ENCODE results near the gene KCNK5. TPM values are rescaled to one million over a fixed set of nuclear protein-coding genes. Genes with fewer than 3 reads are reported as not detected.

The KCNK5 gene
- total and polyA plus RNA-seq, 2 of the 8 experiments (the other 6 are each of a cell fraction or from before 2014, with no cell fraction given) = 20.9 to 44.3 TPM

DNA sequence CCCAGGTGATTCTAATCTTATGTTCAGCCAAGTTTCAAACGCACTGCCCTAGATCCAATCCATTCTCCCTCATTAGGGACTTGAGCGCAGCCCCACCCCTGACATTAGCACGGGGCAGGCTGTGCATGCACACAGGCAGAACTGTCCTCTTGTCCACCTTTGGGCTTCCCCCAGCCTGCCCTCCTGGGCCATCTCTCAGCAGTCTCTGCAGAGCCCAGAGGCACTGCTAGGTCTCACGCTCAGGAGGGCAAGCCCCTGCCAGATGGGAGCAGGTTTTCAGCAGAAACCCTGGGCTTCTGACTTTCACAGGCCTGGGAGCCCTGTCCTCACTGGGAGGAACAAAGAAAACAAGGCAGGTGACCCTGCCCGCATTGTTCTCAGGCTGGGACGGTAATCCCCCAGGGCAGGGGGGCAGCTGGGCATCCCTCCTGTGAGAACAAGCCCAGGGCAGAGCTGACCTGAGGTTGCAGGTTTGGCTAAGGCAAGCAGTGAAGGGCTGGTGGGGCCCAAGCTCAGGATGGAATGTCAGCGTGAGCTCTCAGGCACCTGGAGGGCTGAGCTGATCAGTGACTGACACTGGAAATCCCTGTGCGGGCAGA, 24.5 kb downstream of the KCNK5 start:
- Histone ChIP-seq H2BK12ac (ENCODE audit: low read depth, low read length) (peak overlapping the region; percentile 88), H4K91ac (replicated peaks; ENCODE audit: insufficient read length, low read length) (peak overlapping the region; percentile 53), H3K9me3 (ENCODE audit: insufficient read depth in 2 of 2, low read depth in 1 of 2, low read length in 1 of 2) (no peaks in the 10 kb centered on the region), H3K23ac (ENCODE audit: insufficient read length) (no peak overlapping the region), H4K8ac (ENCODE audit: extremely low read depth, insufficient read depth, low read length) (no peak overlapping the region), H3K36me3 (ENCODE audit: control insufficient read depth in 2 of 4, insufficient read depth in 4 of 4, low read length in 3 of 4) (0 out of 8 replicates have a peak, but pooled peaks cover 0 to 3% (median 0%) of the 10 kb centered on the region in 4 experiments), H3K9ac (replicated peaks in 1 of 4; ENCODE audit: extremely low read depth in 1 of 4, low read depth in 3 of 4, low read length in 3 of 4) (peak overlapping the region in 3 of 4 experiments; percentile 1 to 36 (median 3); a peak in 2 of 7 replicates), H3K18ac (ENCODE audit: extremely low read depth, low read length) (peak overlapping the region; percentile 72), H3K4me1 (replicated peaks in 1 of 4; ENCODE audit: control insufficient read depth in 3 of 4, insufficient read depth in 4 of 4, low read length in 3 of 4) (peaks cover 40 to 69% (median 50%) of the 10 kb centered on the region in 4 experiments), H3K79me1 (ENCODE audit: low read depth, low read length) (peaks cover 36% of the 10 kb centered on the region), H3K79me2 (ENCODE audit: control insufficient read depth in 1 of 2, insufficient read depth in 2 of 2, low read length in 2 of 2) (peaks cover 4 to 93% of the 10 kb centered on the region in 2 experiments; a peak in 3 of 4 replicates), H2BK20ac (ENCODE audit: low read length) (0 out of 2 replicates have a peak overlapping the region, but pooled peaks have one; percentile 74), H2BK120ac (replicated peaks; ENCODE audit: low read depth, low read length) (peak overlapping the region; percentile 3), H2BK5ac (ENCODE audit: low read depth, low read length) (peak overlapping the region; percentile 92), H2AK5ac (ENCODE audit: low read depth, low read length) (no peak overlapping the region; the same call in 1 of the 2 replicates), H3K4me2 (ENCODE audit: insufficient read depth in 1 of 2, low read depth in 2 of 2, low read length in 2 of 2) (peak overlapping the region; percentile 4 to 55; a peak in 3 of 4 replicates), H4K5ac (ENCODE audit: insufficient read length, low read depth, low read length) (peak overlapping the region; percentile 40), H3K23me2 (ENCODE audit: low read depth, low read length) (no peaks in the 10 kb centered on the region), H4K20me1 (replicated peaks in 1 of 2; ENCODE audit: control insufficient read depth in 1 of 2, insufficient read depth in 2 of 2, low read length in 2 of 2) (peaks cover 19 to 55% of the 10 kb centered on the region in 2 experiments), H3K56ac (replicated peaks; ENCODE audit: insufficient read length, low read depth, low read length) (no peak overlapping the region), H2BK15ac (ENCODE audit: low read length) (peak overlapping the region; percentile 62; the same call in 1 of the 2 replicates), H3K4ac (replicated peaks; ENCODE audit: insufficient read length, low read depth, low read length) (peak overlapping the region; percentile 38), H3K4me3 (ENCODE audit: extremely low read depth in 1 of 4, insufficient read depth in 2 of 4, low read depth in 3 of 4, low read length in 4 of 4) (peak overlapping the region in 1 of 4 experiments; percentile 3; a peak in 1 of 8 replicates), H3K14ac (ENCODE audit: insufficient read length) (no peak overlapping the region), H3K27ac (ENCODE audit: low read depth, low read length) (peak overlapping the region; percentile 77), H2AFZ (ENCODE audit: low read length) (no peak overlapping the region), H3K27me3 (replicated peaks in 1 of 4; ENCODE audit: control insufficient read depth in 3 of 4, extremely low read depth in 1 of 4, insufficient read depth in 3 of 4, low read length in 3 of 4) (no peaks in the 10 kb centered on the region)
- FAIRE-seq (no peak), DNase-seq (ENCODE audit: low read depth in 1 of 2, low spot score in 2 of 2) (peak in 1 of 2 experiments; percentile 71)
- ChIA-PET POLR2A (ENCODE audit: partially characterized antibody) (interaction anchor here (1.3 to 1.9 kb wide), 5 partner anchors 10 to 97 kb away, joined by 4 to 9 read pairs (median 5); partner anchors contain the start of gene KCNK5), CTCF (ENCODE audit: partially characterized antibody) (interaction anchor here (0.5 to 72.8 kb wide), 7 partner anchors 4 to 91 kb away, joined by 3 to 1738 read pairs (median 5); partner anchors contain the start of genes KCNK17 and KCNK5)
- WGBS, 2 experiments (ENCODE audit: extremely low coverage in 1 of 2, insufficient coverage in 1 of 2, insufficient read length in 1 of 2, insufficient replicate concordance in 2 of 2, low coverage in 1 of 2, low lambda C conversion rate in 2 of 2, missing lambda C conversion rate in 1 of 2) = 46% methylated on average over 8 of the region's 8 CpGs; no CpG with 5 or more reads in 1 of the 2 experiments
- TF ChIP-seq TCF12 (IDR thresholded peaks at IDR 0.05; ENCODE audit: low read depth, low read length) (peak; percentile 80; the same call in 1 of the 2 replicates), POU5F1 (IDR thresholded peaks at IDR 0.05; ENCODE audit: low read depth, low read length) (no peak), KDM1A (IDR thresholded peaks at IDR 0.05; ENCODE audit: borderline replicate concordance, low read length) (0 out of 2 replicates have a peak, but pooled peaks have one; percentile 18), CEBPB (IDR thresholded peaks at IDR 0.05; ENCODE audit: low read depth, low read length) (no peak), YY1 (IDR thresholded peaks at IDR 0.05; ENCODE audit: low read depth, low read length) (peak; percentile 41; the same call in 1 of the 2 replicates), POLR2AphosphoS5 (IDR thresholded peaks at IDR 0.05; ENCODE audit: low read depth, low read length) (0 out of 2 replicates have a peak, but pooled peaks have one; percentile 48), EP300 (IDR thresholded peaks at IDR 0.05; ENCODE audit: borderline replicate concordance in 1 of 2, low read depth in 2 of 2, low read length in 2 of 2) (peak in 1 of 2 experiments; percentile 95; a peak in 2 of 3 replicates), CBX5 (IDR thresholded peaks at IDR 0.05; ENCODE audit: low read depth, low read length) (no peak), GABPA (IDR thresholded peaks at IDR 0.05; ENCODE audit: borderline replicate concordance, insufficient read depth, low read length) (no peak)
- TF ChIP-seq, protein P1, sequence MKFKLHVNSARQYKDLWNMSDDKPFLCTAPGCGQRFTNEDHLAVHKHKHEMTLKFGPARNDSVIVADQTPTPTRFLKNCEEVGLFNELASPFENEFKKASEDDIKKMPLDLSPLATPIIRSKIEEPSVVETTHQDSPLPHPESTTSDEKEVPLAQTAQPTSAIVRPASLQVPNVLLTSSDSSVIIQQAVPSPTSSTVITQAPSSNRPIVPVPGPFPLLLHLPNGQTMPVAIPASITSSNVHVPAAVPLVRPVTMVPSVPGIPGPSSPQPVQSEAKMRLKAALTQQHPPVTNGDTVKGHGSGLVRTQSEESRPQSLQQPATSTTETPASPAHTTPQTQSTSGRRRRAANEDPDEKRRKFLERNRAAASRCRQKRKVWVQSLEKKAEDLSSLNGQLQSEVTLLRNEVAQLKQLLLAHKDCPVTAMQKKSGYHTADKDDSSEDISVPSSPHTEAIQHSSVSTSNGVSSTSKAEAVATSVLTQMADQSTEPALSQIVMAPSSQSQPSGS (IDR thresholded peaks at IDR 0.05; ENCODE audit: low read length) = no peak
